Tibial nerve (tissue), 3 donors: ENCODE results near the gene HRH3.

Source experiments
- CTCF ChIP-seq, 5 experiments: fragments of 200-600 bp in 3 of 5; fragments of 450-650 bp in 2 of 5; sonication (generic) in 3 of 5; IDR thresholded peaks; one replicate each; pipeline ENCODE4 v1.5.1; 2016 to 2019; ENCODE audit warnings: antibody characterized with exemption in 5 of 5, mild to moderate bottlenecking in 3 of 5, moderate library complexity in 2 of 5
- POLR2A ChIP-seq, 2 donors: fragments of 450-650 bp; IDR thresholded peaks; one replicate each; pipeline ENCODE4 v1.6.1; 2017; ENCODE audit warnings: antibody characterized with exemption in 2 of 2, mild to moderate bottlenecking in 2 of 2, moderate library complexity in 2 of 2

DNA sequence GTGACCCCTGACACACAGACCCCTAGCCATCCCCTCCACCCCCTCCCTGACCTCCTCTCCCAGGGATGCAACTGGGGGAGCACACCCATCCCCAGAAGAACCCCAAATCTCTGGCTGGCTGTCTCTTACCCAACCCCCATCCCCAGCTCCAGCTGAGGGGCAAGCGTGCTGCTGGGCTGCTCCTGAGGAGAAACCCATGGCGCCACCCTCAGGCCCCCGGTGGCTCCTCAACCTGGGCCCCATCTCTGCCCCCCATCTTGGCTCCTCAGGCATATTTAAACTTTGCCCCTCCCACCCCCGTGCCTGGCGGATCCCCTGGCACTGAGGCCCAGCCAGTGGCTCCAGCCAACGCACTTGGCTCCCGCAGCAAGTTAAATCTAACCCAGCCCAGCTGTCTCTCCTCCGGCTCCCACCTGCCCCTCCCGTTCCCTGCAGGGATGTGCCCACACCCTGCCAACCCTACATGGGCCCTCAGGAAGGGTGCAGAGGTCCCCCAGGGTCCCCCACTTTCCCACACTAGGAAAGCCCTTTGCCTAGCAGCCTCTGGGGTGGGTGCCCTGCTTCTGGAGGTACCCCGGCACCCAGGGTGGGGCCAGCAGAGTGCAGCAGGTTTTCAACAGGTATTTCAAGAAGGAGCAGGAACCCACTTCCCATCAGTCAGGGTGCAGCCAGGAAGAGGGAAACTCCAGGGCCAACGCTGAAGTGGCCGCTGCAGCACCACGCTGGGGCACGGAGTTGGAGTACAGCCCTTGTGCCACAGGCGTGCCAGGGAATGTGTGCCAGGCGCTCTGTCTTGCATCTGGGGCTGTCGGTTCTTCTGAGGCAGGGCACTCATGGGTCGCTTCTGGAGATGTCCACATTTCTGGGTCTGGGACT, 12.9 kb upstream of the HRH3 start:
- TF ChIP-seq CTCF (IDR thresholded peaks at IDR 0.05), result no peak
- TF ChIP-seq POLR2A (IDR thresholded peaks at IDR 0.05), result no peak
